KMS-11 (cell line): Measurements from ENCODE around the gene PUS7.
"Not testable (repeated sequence)": the region's sequence is repeated elsewhere in the genome, so short reads cannot be mapped to it uniquely, and the experiment has no call there.

ENCODE experiments used
- H2AFZ ChIP-seq: fragments of 200-600 bp; sonication (generic); 2 replicates; pipeline ENCODE4 v1.6.1; 2016; ENCODE audit warnings: antibody characterized with exemption, mixed run types, low read depth
- H3K27ac ChIP-seq: fragments of 200-600 bp; sonication (generic); 2 replicates; pipeline ENCODE4 v1.6.1; 2016; ENCODE audit warnings: mild to moderate bottlenecking, mixed run types
- H3K27me3 ChIP-seq: fragments of 200-600 bp; sonication (generic); 2 replicates; pipeline ENCODE4 v1.6.1; 2017; ENCODE audit warnings: mild to moderate bottlenecking, low read depth, mixed run types, moderate library complexity; ENCODE audit not compliant: insufficient read depth
- H3K36me3 ChIP-seq: fragments of 200-600 bp; sonication (generic); 2 replicates; pipeline ENCODE4 v1.6.1; 2017; ENCODE audit warnings: mild to moderate bottlenecking, mixed run types; ENCODE audit not compliant: insufficient read depth
- H3K4me1 ChIP-seq: fragments of 200-600 bp; sonication (generic); 2 replicates; pipeline ENCODE4 v1.6.1; 2016; ENCODE audit warnings: mild to moderate bottlenecking, low read depth, mixed run types; ENCODE audit not compliant: poor library complexity, severe bottlenecking
- H3K4me2 ChIP-seq: fragments of 200-600 bp; sonication (generic); 2 replicates; pipeline ENCODE4 v1.7.0; 2016; ENCODE audit warnings: mild to moderate bottlenecking, mixed run types
- H3K4me3 ChIP-seq: fragments of 200-600 bp; sonication (generic); IDR thresholded peaks from 2 replicates; pipeline ENCODE4 v1.6.1; 2017; ENCODE audit warnings: low read depth, low read length, mixed read lengths; ENCODE audit not compliant: insufficient read depth
- H3K79me2 ChIP-seq: fragments of 200-600 bp; sonication (generic); 2 replicates; pipeline ENCODE4 v1.6.1; 2016; ENCODE audit warnings: low read depth, mixed run types; ENCODE audit not compliant: insufficient read depth
- H3K9ac ChIP-seq: fragments of 200-600 bp; sonication (generic); 2 replicates; pipeline ENCODE4 v1.6.1; 2016; ENCODE audit warnings: mild to moderate bottlenecking, mixed run types
- H4K20me1 ChIP-seq: fragments of 200-600 bp; sonication (generic); 2 replicates; pipeline ENCODE4 v1.6.1; 2016; ENCODE audit warnings: mild to moderate bottlenecking, mixed run types; ENCODE audit not compliant: insufficient read depth
- TF ChIP-seq, protein P1 (sequence below): fragments of 200-600 bp; sonication (generic); conservative IDR thresholded peaks from 2 replicates; pipeline ENCODE4 v1.6.1; 2017; ENCODE audit warnings: low read depth, mild to moderate bottlenecking, antibody characterized with exemption, low read length, moderate library complexity, mixed read lengths

PUS7 gene

DNA sequence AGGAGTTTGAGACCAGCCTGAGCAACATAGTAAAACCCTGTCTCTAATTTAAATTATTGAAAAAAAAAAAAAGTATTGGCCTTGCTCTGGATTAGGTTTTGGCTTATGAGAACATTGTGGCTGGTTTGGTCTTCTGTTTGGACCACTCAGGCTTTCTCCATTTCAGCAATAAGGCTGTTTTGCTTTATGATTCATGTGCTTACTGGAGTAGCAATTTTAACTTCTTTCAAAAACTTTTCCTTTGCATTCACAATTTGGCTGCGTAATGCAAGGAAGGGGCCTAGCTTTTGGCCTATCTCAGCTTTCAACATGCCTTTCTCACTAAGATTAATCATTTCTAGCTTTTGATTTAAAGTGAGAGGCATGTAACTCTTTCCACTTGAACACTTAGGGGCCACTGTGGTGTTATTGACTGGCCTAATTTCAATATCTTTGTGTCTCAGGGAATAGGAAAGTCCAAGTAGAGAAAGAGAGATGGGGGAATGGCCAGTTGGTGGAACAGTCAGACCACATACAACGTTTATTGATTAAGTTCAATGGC lies 95.4 kb downstream of the PUS7 start:
- Histone ChIP-seq H3K9ac (no peak overlapping the region), H3K27me3 (no peaks in the 10 kb centered on the region), H3K79me2 (no peaks in the 10 kb centered on the region), H3K36me3 (no peaks in the 10 kb centered on the region), H3K4me3 (no peak overlapping the region), H3K4me1 (peaks cover 12% of the 10 kb centered on the region), H3K4me2 (no peak overlapping the region), H4K20me1 (no peaks in the 10 kb centered on the region), H2AFZ (no peak overlapping the region), H3K27ac (no peak overlapping the region)
- TF ChIP-seq, protein P1, sequence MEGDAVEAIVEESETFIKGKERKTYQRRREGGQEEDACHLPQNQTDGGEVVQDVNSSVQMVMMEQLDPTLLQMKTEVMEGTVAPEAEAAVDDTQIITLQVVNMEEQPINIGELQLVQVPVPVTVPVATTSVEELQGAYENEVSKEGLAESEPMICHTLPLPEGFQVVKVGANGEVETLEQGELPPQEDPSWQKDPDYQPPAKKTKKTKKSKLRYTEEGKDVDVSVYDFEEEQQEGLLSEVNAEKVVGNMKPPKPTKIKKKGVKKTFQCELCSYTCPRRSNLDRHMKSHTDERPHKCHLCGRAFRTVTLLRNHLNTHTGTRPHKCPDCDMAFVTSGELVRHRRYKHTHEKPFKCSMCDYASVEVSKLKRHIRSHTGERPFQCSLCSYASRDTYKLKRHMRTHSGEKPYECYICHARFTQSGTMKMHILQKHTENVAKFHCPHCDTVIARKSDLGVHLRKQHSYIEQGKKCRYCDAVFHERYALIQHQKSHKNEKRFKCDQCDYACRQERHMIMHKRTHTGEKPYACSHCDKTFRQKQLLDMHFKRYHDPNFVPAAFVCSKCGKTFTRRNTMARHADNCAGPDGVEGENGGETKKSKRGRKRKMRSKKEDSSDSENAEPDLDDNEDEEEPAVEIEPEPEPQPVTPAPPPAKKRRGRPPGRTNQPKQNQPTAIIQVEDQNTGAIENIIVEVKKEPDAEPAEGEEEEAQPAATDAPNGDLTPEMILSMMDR, result no peak

- Histone ChIP-seq H3K4me2 (no peak overlapping the region), H3K4me1 (no peaks in the 10 kb centered on the region), H4K20me1 (no peaks in the 10 kb centered on the region), H2AFZ (no peak overlapping the region), H3K79me2 (no peaks in the 10 kb centered on the region), H3K9ac (no peak overlapping the region), H3K27me3 (no peaks in the 10 kb centered on the region), H3K36me3 (no peaks in the 10 kb centered on the region), H3K4me3 (no peak overlapping the region), H3K27ac (no peak overlapping the region)
- TF ChIP-seq, protein P1, result no peak
Observed at GRCh38 chr7:105423987-105424386, 98.1 kb downstream of the PUS7 start.

DNA sequence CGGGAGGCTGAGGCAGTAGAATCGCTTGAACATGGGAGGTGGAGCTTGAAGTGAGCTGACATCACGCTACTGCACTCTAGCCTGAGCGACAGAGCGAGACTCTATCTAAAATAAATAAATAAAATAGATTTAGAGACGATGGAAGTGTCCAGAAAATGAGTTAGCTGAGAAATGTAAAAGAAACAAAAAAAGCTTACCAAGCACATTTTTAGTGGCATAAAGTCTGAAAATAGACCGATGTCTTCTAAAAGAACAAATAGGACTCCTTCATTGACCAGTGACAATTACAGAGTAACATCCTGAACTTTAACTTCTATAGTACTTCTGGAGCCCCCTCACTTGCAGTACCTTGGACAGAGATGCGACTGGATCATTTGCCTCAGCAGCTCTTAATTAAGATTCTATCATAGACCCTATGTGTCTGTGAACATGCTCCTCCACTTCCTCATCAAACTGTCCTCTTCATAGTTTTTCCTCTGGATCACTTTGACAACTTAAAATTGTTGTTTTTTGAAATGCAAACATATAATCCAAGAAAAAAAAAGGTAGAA lies 108.1 kb downstream of the PUS7 start:
- TF ChIP-seq, protein P1, result no peak
- Histone ChIP-seq H3K36me3 (no peaks in the 10 kb centered on the region), H4K20me1 (no peaks in the 10 kb centered on the region), H3K9ac (no peak overlapping the region), H3K27ac (no peak overlapping the region), H3K79me2 (no peaks in the 10 kb centered on the region), H3K27me3 (no peaks in the 10 kb centered on the region), H3K4me3 (no peak overlapping the region), H2AFZ (no peak overlapping the region), H3K4me1 (no peaks in the 10 kb centered on the region), H3K4me2 (no peak overlapping the region)

DNA sequence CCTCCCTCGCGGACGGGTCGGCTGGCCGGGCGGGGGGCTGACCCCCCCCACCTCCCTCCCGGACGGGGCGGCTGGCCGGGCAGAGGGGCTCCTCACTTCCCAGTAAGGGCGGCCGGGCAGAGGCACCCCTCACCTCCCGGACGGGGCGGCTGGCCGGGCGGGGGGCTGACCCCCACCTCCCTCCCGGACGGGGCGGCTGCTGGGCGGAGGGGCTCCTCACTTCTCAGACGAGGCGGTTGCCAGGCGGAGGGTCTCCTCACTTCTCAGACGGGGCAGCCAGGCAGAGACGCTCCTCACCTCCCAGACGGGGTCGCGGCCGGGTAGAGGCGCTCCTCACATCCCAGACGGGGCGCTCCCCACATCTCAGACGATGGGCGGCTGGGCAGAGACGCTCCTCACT lies 111.3 kb downstream of the PUS7 start:
- not testable (repeated sequence) for H3K4me3 ChIP-seq, H3K4me2 ChIP-seq, H3K9ac ChIP-seq, H3K4me1 ChIP-seq, H3K27me3 ChIP-seq, H4K20me1 ChIP-seq, H3K79me2 ChIP-seq, H2AFZ ChIP-seq, H3K27ac ChIP-seq, H3K36me3 ChIP-seq

- not testable (repeated sequence) for H3K4me3 ChIP-seq, H3K4me1 ChIP-seq, H3K27me3 ChIP-seq, H3K36me3 ChIP-seq, H3K79me2 ChIP-seq, H3K27ac ChIP-seq, H2AFZ ChIP-seq, H4K20me1 ChIP-seq, H3K9ac ChIP-seq, H3K4me2 ChIP-seq
Observed at GRCh38 chr7:105409775-105410174, 112.3 kb downstream of the PUS7 start.
